Measurements from ENCODE around the gene PDHB. TPM values are rescaled to one million over a fixed set of nuclear protein-coding genes. Genes with fewer than 3 reads are reported as not detected.

Gene PDHB
- total RNA-seq, 2 experiments from 2014 or later: 60.8 to 86.6 TPM

- H4K20me1 ChIP-seq (ENCODE audit: insufficient read depth, low read length): no peaks in the 10 kb centered on the region
- no peak overlapping the region for H3K4me3 ChIP-seq (ENCODE audit: low read depth, low read length, poor library complexity, severe bottlenecking)
- H3K79me2 ChIP-seq (ENCODE audit: insufficient read depth, low read depth, low read length): no peaks in the 10 kb centered on the region
- intact Hi-C loops (cut with micrococcal nuclease; ENCODE audit: unreplicated experiment): no loop called here
- H3K9me2 ChIP-seq (ENCODE audit: insufficient read depth, low read length): no peaks in the 10 kb centered on the region
- H3K27ac ChIP-seq (ENCODE audit: low read depth, low read length, poor library complexity, severe bottlenecking): no peak overlapping the region
- H3K9me3 ChIP-seq (ENCODE audit: low read length): no peaks in the 10 kb centered on the region
- no peaks in the 10 kb centered on the region for H3K36me3 ChIP-seq (ENCODE audit: insufficient read depth, low read length)
- H3K4me2 ChIP-seq (ENCODE audit: low read length): no peak overlapping the region
- no peak for TF ChIP-seq EZH2phosphoT487 (IDR thresholded peaks at IDR 0.05; ENCODE audit: borderline replicate concordance, low read depth, low read length)
- no peak for TF ChIP-seq CTCF (conservative IDR thresholded peaks at IDR 0.05; ENCODE audit: low read length)
- peaks cover 21% of the 10 kb centered on the region for H3K4me1 ChIP-seq (ENCODE audit: insufficient read depth, low read length, poor library complexity, severe bottlenecking)
- H2AFZ ChIP-seq (ENCODE audit: low read length): no peak overlapping the region; the same call in 1 of the 2 replicates
- ChIA-PET POLR2A (interaction anchor here (0.6 to 1.2 kb wide), 3 partner anchors 82 to 136 kb away, joined by 3 to 5 read pairs (median 5); no protein-coding TSS in a partner anchor), CTCF (ENCODE audit: unreplicated experiment) (no interaction called here)
- DNase-seq (ENCODE audit: low spot score): no peak
- BruUV-seq (replicated peaks): no TSS peak
Observed at GRCh38 chr3:58471025-58471887, 37.6 kb upstream of the PDHB start.

GRCh38 chr3:58470363-58471024 lies 36.9 kb upstream of the PDHB start:
- intact Hi-C loops (cut with micrococcal nuclease; ENCODE audit: unreplicated experiment): no loop called here
- no peaks in the 10 kb centered on the region for H4K20me1 ChIP-seq (ENCODE audit: insufficient read depth, low read length)
- no peak overlapping the region for H3K4me2 ChIP-seq (ENCODE audit: low read length)
- H3K4me3 ChIP-seq (ENCODE audit: low read depth, low read length, poor library complexity, severe bottlenecking): no peak overlapping the region
- no peak for DNase-seq (ENCODE audit: low spot score)
- H3K9me2 ChIP-seq (ENCODE audit: insufficient read depth, low read length): no peaks in the 10 kb centered on the region
- H3K27ac ChIP-seq (ENCODE audit: low read depth, low read length, poor library complexity, severe bottlenecking): no peak overlapping the region
- ChIA-PET POLR2A (interaction anchor here (0.5 to 1.2 kb wide), 4 partner anchors 17 to 148 kb away, joined by 3 to 5 read pairs (median 3); no protein-coding TSS in a partner anchor), CTCF (ENCODE audit: unreplicated experiment) (no interaction called here)
- H3K36me3 ChIP-seq (ENCODE audit: insufficient read depth, low read length): no peaks in the 10 kb centered on the region
- H3K9me3 ChIP-seq (ENCODE audit: low read length): no peaks in the 10 kb centered on the region
- no peak overlapping the region for H2AFZ ChIP-seq (ENCODE audit: low read length)
- H3K4me1 ChIP-seq (ENCODE audit: insufficient read depth, low read length, poor library complexity, severe bottlenecking): peaks cover 15% of the 10 kb centered on the region
- TF ChIP-seq CTCF (conservative IDR thresholded peaks at IDR 0.05; ENCODE audit: low read length): no peak
- TF ChIP-seq EZH2phosphoT487 (IDR thresholded peaks at IDR 0.05; ENCODE audit: borderline replicate concordance, low read depth, low read length): no peak
- no peaks in the 10 kb centered on the region for H3K79me2 ChIP-seq (ENCODE audit: insufficient read depth, low read depth, low read length)
- BruUV-seq (replicated peaks): no TSS peak
